HCT116 (cell line): ENCODE results near the gene FAR2. TPM values are rescaled to one million over a fixed set of nuclear protein-coding genes. Genes with fewer than 3 reads are reported as not detected.

Experiments used
- ATAC-seq: fragments of 200-7000 bp; cut with Tn5 transposase; 2 replicates; pipeline ENCODE4 v1.9.1; 2020; ENCODE audit warnings: mild to moderate bottlenecking, moderate library complexity
- BruUV-seq: library from RNA; stranded (reverse); fragments of 400-500 nt; replicated peaks from 2 replicates; lab custom pipeline; 2021; lab: Mats Ljungman, UMichigan
- CTCF ChIA-PET: fragments of 300-600 bp; sonication (Branson Sonifier 250); formaldehyde crosslinking; loops from one replicate; lab custom pipeline; 2021; ENCODE audit warnings: antibody characterized with exemption; lab: Charles Lee
- POLR2A ChIA-PET: fragments of 300-600, 350-600 bp; sonication (Branson Sonifier 250); formaldehyde crosslinking; loops from one replicate; lab custom pipeline; 2021; ENCODE audit warnings: antibody characterized with exemption; lab: Charles Lee
- RAD21 ChIA-PET, 2 experiments: fragments of 300-600 bp; sonication (Branson Sonifier 250); formaldehyde crosslinking; loops; one replicate each; lab custom pipeline; 2023; ENCODE audit warnings: low total read pairs in 2 of 2; ENCODE audit not compliant: uncharacterized antibody in 2 of 2, unreplicated experiment in 2 of 2, low non-redundant PET in 1 of 2; lab: Charles Lee
- DNase-seq: peaks from one replicate; pipeline ENCODE4 v3.0.0-alpha.2; 2010; ENCODE audit warnings: low read depth, low spot score
- H2AFZ ChIP-seq: fragments of 200-600 bp; shearing (Covaris generic), sonication (generic); 2 replicates; pipeline ENCODE4 v1.6.1; 2017; ENCODE audit warnings: low read depth, mixed run types, mixed read lengths, antibody characterized with exemption, low read length; ENCODE audit not compliant: poor library complexity, severe bottlenecking
- H3K27ac ChIP-seq: 2 replicates; pipeline ENCODE4 v1.5.1; 2012; ENCODE audit warnings: low read depth, low read length
- H3K27me3 ChIP-seq: fragments of 200-600 bp; sonication (generic); 2 replicates; pipeline ENCODE4 v1.6.1; 2016; ENCODE audit warnings: mixed run types, low read length, mixed read lengths; ENCODE audit not compliant: insufficient read depth
- H3K36me3 ChIP-seq, 2 experiments: fragments of 200-500 bp in 1 of 2; fragments of 200-600 bp in 1 of 2; sonication (Bioruptor generic) in 1 of 2; sonication (generic) in 1 of 2; 2 replicates each; pipeline versions ENCODE4 v1.5.1 to v1.6.1; 2014 to 2016; ENCODE audit warnings: low read length in 2 of 2, inconsistent platforms in 1 of 2, mixed read lengths in 1 of 2, mixed run types in 1 of 2; ENCODE audit not compliant: insufficient read depth in 2 of 2, control insufficient read depth in 1 of 2
- H3K4me1 ChIP-seq, 2 experiments: fragments of 200-600 bp in 1 of 2; sonication (generic) in 1 of 2; 2 replicates each; pipeline versions ENCODE4 v1.5.1 to v1.6.1; 2012 to 2017; ENCODE audit warnings: low read length in 2 of 2, inconsistent platforms in 1 of 2, mild to moderate bottlenecking in 1 of 2, mixed read lengths in 1 of 2, mixed run types in 1 of 2, moderate library complexity in 1 of 2; ENCODE audit not compliant: insufficient read depth in 2 of 2, control insufficient read depth in 1 of 2
- H3K4me2 ChIP-seq: fragments of 200-600 bp; sonication (generic); 2 replicates; pipeline ENCODE4 v1.6.1; 2017; ENCODE audit warnings: mixed run types, low read length, mixed read lengths
- H3K4me3 ChIP-seq, 2 experiments: fragments of 200-600 bp in 1 of 2; sonication (generic) in 1 of 2; replicated peaks in 1 of 2; 2 replicates each; pipeline ENCODE4 v1.5.1; 2011 to 2016; ENCODE audit warnings: low read length in 2 of 2, control low read depth in 1 of 2, low read depth in 1 of 2, mild to moderate bottlenecking in 1 of 2, mixed read lengths in 1 of 2, mixed run types in 1 of 2
- H3K79me2 ChIP-seq: fragments of 200-600 bp; sonication (generic); 2 replicates; pipeline ENCODE4 v1.6.1; 2017; ENCODE audit warnings: mild to moderate bottlenecking, mixed run types, low read length, moderate library complexity, mixed read lengths; ENCODE audit not compliant: insufficient read depth
- H3K9ac ChIP-seq: fragments of 200-600 bp; sonication (generic); 2 replicates; pipeline ENCODE4 v1.6.1; 2016; ENCODE audit warnings: low read length, mixed read lengths
- H3K9me2 ChIP-seq: fragments of 200-600 bp; sonication (generic), shearing (Covaris generic); 2 replicates; pipeline ENCODE4 v1.6.1; 2017; ENCODE audit warnings: mixed run types, mild to moderate bottlenecking, moderate library complexity; ENCODE audit not compliant: insufficient read depth
- H3K9me3 ChIP-seq, 2 experiments: fragments of 200-500 bp in 1 of 2; fragments of 200-600 bp in 1 of 2; sonication (Bioruptor generic) in 1 of 2; sonication (generic) in 1 of 2; 2 replicates each; pipeline ENCODE4 v1.6.1; 2014 to 2017; ENCODE audit warnings: low read length in 2 of 2, mixed read lengths in 2 of 2, inconsistent platforms in 1 of 2, low read depth in 1 of 2, mild to moderate bottlenecking in 1 of 2, mixed run types in 1 of 2, moderate library complexity in 1 of 2; ENCODE audit not compliant: control insufficient read depth in 1 of 2, insufficient read depth in 1 of 2
- H4K20me1 ChIP-seq: fragments of 200-600 bp; sonication (generic), shearing (Covaris generic); 2 replicates; pipeline ENCODE4 v1.6.1; 2017; ENCODE audit warnings: mixed run types, mild to moderate bottlenecking, moderate library complexity; ENCODE audit not compliant: insufficient read depth
- EGR1 ChIP-seq: IDR thresholded peaks from 2 replicates; pipeline ENCODE4 v1.6.1; 2012; ENCODE audit warnings: low read depth
- ELF1 ChIP-seq: IDR thresholded peaks from 2 replicates; pipeline ENCODE4 v1.6.1; 2012; ENCODE audit warnings: low read depth, borderline replicate concordance
- EZH2 ChIP-seq: fragments of 200-600 bp; sonication (generic); IDR thresholded peaks from 2 replicates; pipeline ENCODE4 v1.6.1; 2017; ENCODE audit warnings: antibody characterized with exemption, mixed run types
- EZH2phosphoT487 ChIP-seq: fragments of 200-600 bp; IDR thresholded peaks from 2 replicates; pipeline ENCODE4 v1.6.1; 2018; ENCODE audit warnings: antibody characterized with exemption, borderline replicate concordance
- POLR2A ChIP-seq: IDR thresholded peaks from 2 replicates; pipeline ENCODE4 v1.7.0; 2011; ENCODE audit warnings: borderline replicate concordance; ENCODE audit not compliant: insufficient read depth, insufficient read length; ENCODE audit errors: extremely low read depth
- POLR2AphosphoS5 ChIP-seq: IDR thresholded peaks from 2 replicates; pipeline ENCODE4 v1.6.1; 2011; ENCODE audit warnings: mild to moderate bottlenecking, low read depth, low read length, moderate library complexity
- RAD21 ChIP-seq: IDR thresholded peaks from 2 replicates; pipeline ENCODE4 v1.6.1; 2012; ENCODE audit warnings: low read depth, mild to moderate bottlenecking
- SRF ChIP-seq: IDR thresholded peaks from 2 replicates; pipeline ENCODE4 v1.6.1; 2012; ENCODE audit warnings: low read depth
- TCF7L2 ChIP-seq: IDR thresholded peaks from 2 replicates; pipeline ENCODE4 v1.7.0; 2011; ENCODE audit warnings: borderline replicate concordance, inconsistent platforms; ENCODE audit not compliant: insufficient read depth, insufficient read length; ENCODE audit errors: extremely low read depth
- intact Hi-C: fragments of 100-400 bp; cut with micrococcal nuclease; formaldehyde crosslinking; loops from 2 replicates; pipeline ENCODE4 v1.10.0; 2022
- total RNA-seq: library from RNA; stranded (reverse); gene quantifications from one replicate; pipeline ENCODE4 v1.2.1, GENCODE V29; 2021; ENCODE audit not compliant: unreplicated experiment
- TF ChIP-seq, protein P1 (sequence below): IDR thresholded peaks from 2 replicates; pipeline ENCODE4 v1.6.1; 2012
- TF ChIP-seq, protein P2 (sequence below): IDR thresholded peaks from 2 replicates; pipeline ENCODE4 v1.6.1; 2012; ENCODE audit warnings: low read depth
- TF ChIP-seq, protein P3 (sequence below), 3 experiments: fragments of 200-600 bp in 1 of 3; sonication (generic) in 1 of 3; IDR thresholded peaks in 2 of 3; conservative IDR thresholded peaks in 1 of 3; 2 replicates each; pipeline ENCODE4 v1.5.1; 2012 to 2017; ENCODE audit warnings: low read depth in 2 of 3, low read length in 2 of 3, antibody characterized with exemption in 1 of 3, borderline replicate concordance in 1 of 3, control low read depth in 1 of 3, mild to moderate bottlenecking in 1 of 3, mixed read lengths in 1 of 3, mixed run types in 1 of 3, moderate library complexity in 1 of 3; ENCODE audit not compliant: insufficient read depth in 1 of 3
- TF ChIP-seq, protein P4 (sequence below): IDR thresholded peaks from 2 replicates; pipeline ENCODE4 v1.6.1; 2011; ENCODE audit warnings: mild to moderate bottlenecking, low read length, moderate library complexity; ENCODE audit not compliant: insufficient replicate concordance; ENCODE audit errors: extremely low read depth
- TF ChIP-seq, protein P5 (sequence below): IDR thresholded peaks from 2 replicates; pipeline ENCODE4 v1.6.1; 2012

The FAR2 gene
- total RNA-seq, 1 experiment from 2014 or later: 9.7 TPM

DNA sequence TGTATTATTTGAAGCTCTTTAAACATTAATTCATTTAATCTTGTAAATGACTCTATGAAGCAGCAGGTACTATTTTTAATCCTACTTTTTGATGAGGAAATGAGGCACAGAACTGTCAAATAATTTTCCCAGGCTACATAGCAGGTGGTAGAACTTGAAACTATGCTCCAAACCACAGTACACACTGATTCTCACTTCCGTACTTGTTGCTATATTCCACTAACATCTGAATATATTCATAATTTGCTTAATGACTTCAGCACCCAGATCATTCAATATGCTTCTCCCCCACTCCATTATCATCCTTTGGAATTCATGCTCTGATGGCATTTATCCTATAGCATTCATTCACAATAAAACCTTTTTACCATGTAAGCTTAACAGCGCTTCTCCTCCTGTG, 227.0 kb downstream of the FAR2 start:
- ChIA-PET CTCF (no interaction called here), POLR2A (no interaction called here), RAD21 (no interaction called here)
- Histone ChIP-seq H3K4me2 (no peak overlapping the region), H3K9me3 (no peaks in the 10 kb centered on the region), H3K4me1 (peaks cover 4 to 10% of the 10 kb centered on the region in 2 experiments; a peak in 3 of 4 replicates), H4K20me1 (peaks cover 2% of the 10 kb centered on the region; the same call in 1 of the 2 replicates), H3K9me2 (no peaks in the 10 kb centered on the region), H2AFZ (no peak overlapping the region), H3K27me3 (no peaks in the 10 kb centered on the region), H3K79me2 (peaks cover 95% of the 10 kb centered on the region), H3K27ac (no peak overlapping the region), H3K9ac (no peak overlapping the region), H3K4me3 (no peak overlapping the region), H3K36me3 (peaks cover 3 to 10% of the 10 kb centered on the region in 2 experiments; a peak in 3 of 4 replicates)
- DNase-seq (no peak), ATAC-seq (no peak)
- BruUV-seq: no TSS peak
- intact Hi-C loops: no loop called here
- no peak for TF ChIP-seq POLR2AphosphoS5
- TF ChIP-seq POLR2A: no peak
- no peak for TF ChIP-seq EZH2
- TF ChIP-seq, protein P1, sequence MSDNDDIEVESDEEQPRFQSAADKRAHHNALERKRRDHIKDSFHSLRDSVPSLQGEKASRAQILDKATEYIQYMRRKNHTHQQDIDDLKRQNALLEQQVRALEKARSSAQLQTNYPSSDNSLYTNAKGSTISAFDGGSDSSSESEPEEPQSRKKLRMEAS: no peak
- TF ChIP-seq TCF7L2: no peak
- TF ChIP-seq, protein P2, sequence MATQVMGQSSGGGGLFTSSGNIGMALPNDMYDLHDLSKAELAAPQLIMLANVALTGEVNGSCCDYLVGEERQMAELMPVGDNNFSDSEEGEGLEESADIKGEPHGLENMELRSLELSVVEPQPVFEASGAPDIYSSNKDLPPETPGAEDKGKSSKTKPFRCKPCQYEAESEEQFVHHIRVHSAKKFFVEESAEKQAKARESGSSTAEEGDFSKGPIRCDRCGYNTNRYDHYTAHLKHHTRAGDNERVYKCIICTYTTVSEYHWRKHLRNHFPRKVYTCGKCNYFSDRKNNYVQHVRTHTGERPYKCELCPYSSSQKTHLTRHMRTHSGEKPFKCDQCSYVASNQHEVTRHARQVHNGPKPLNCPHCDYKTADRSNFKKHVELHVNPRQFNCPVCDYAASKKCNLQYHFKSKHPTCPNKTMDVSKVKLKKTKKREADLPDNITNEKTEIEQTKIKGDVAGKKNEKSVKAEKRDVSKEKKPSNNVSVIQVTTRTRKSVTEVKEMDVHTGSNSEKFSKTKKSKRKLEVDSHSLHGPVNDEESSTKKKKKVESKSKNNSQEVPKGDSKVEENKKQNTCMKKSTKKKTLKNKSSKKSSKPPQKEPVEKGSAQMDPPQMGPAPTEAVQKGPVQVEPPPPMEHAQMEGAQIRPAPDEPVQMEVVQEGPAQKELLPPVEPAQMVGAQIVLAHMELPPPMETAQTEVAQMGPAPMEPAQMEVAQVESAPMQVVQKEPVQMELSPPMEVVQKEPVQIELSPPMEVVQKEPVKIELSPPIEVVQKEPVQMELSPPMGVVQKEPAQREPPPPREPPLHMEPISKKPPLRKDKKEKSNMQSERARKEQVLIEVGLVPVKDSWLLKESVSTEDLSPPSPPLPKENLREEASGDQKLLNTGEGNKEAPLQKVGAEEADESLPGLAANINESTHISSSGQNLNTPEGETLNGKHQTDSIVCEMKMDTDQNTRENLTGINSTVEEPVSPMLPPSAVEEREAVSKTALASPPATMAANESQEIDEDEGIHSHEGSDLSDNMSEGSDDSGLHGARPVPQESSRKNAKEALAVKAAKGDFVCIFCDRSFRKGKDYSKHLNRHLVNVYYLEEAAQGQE: no peak
- no peak for TF ChIP-seq EZH2phosphoT487
- TF ChIP-seq, protein P3, sequence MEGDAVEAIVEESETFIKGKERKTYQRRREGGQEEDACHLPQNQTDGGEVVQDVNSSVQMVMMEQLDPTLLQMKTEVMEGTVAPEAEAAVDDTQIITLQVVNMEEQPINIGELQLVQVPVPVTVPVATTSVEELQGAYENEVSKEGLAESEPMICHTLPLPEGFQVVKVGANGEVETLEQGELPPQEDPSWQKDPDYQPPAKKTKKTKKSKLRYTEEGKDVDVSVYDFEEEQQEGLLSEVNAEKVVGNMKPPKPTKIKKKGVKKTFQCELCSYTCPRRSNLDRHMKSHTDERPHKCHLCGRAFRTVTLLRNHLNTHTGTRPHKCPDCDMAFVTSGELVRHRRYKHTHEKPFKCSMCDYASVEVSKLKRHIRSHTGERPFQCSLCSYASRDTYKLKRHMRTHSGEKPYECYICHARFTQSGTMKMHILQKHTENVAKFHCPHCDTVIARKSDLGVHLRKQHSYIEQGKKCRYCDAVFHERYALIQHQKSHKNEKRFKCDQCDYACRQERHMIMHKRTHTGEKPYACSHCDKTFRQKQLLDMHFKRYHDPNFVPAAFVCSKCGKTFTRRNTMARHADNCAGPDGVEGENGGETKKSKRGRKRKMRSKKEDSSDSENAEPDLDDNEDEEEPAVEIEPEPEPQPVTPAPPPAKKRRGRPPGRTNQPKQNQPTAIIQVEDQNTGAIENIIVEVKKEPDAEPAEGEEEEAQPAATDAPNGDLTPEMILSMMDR (IDR thresholded peaks at IDR 0.05 in 2 of 3, conservative IDR thresholded peaks at IDR 0.05 in 1 of 3; ENCODE audit: borderline replicate concordance in 1 of 3, insufficient read depth in 1 of 3, low read depth in 2 of 3, low read length in 2 of 3): no peak
- TF ChIP-seq, protein P4, sequence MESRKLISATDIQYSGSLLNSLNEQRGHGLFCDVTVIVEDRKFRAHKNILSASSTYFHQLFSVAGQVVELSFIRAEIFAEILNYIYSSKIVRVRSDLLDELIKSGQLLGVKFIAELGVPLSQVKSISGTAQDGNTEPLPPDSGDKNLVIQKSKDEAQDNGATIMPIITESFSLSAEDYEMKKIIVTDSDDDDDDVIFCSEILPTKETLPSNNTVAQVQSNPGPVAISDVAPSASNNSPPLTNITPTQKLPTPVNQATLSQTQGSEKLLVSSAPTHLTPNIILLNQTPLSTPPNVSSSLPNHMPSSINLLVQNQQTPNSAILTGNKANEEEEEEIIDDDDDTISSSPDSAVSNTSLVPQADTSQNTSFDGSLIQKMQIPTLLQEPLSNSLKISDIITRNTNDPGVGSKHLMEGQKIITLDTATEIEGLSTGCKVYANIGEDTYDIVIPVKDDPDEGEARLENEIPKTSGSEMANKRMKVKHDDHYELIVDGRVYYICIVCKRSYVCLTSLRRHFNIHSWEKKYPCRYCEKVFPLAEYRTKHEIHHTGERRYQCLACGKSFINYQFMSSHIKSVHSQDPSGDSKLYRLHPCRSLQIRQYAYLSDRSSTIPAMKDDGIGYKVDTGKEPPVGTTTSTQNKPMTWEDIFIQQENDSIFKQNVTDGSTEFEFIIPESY: no peak
- TF ChIP-seq ELF1: no peak
- no peak for TF ChIP-seq EGR1
- TF ChIP-seq, protein P5, sequence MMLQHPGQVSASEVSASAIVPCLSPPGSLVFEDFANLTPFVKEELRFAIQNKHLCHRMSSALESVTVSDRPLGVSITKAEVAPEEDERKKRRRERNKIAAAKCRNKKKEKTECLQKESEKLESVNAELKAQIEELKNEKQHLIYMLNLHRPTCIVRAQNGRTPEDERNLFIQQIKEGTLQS: no peak
- no peak for TF ChIP-seq SRF
- no peak for TF ChIP-seq RAD21
